NB4 (cell line): ENCODE data around the gene CPHXL2.

Experiments used
- DNase-seq: peaks from one replicate; pipeline ENCODE4 v3.0.0; 2010; ENCODE audit warnings: low read depth
- H3K4me3 ChIP-seq: one replicate; pipeline ENCODE4 v1.5.1; 2011; ENCODE audit warnings: mild to moderate bottlenecking, low read depth, low read length, moderate library complexity
- MYC ChIP-seq: IDR thresholded peaks from 2 replicates; pipeline ENCODE4 v1.6.1; 2011; ENCODE audit warnings: low read depth, low read length
- POLR2A ChIP-seq: IDR thresholded peaks from 2 replicates; pipeline ENCODE4 v1.6.1; 2011; ENCODE audit warnings: mild to moderate bottlenecking; ENCODE audit not compliant: insufficient read length; ENCODE audit errors: extremely low read depth
- TF ChIP-seq, protein P1 (sequence below): IDR thresholded peaks from one replicate; pipeline ENCODE4 v1.5.1; 2012; ENCODE audit warnings: low read depth, low read length
- TF ChIP-seq, protein P2 (sequence below): IDR thresholded peaks from 2 replicates; pipeline ENCODE4 v1.6.1; 2011; ENCODE audit warnings: low read depth, low read length

The CPHXL2 gene

DNA sequence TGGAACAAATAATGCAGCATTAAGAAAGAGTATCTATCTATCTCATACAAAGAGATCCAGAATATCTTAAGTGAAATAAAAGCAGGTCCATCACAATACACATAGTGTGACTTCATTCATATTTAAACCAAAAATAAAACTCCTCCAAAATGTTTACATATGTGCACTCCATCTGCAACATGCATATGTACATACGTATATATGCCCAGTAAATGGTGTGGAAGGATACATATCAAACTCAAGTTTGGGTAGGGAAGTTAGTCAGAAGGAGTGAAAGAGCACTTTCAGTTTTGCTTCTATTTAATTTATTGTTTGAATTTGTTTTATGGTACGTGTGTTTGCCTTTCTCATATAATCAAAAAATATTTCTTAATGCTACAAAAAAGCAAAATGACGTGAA is 41.8 kb downstream of the CPHXL2 start:
- no peak for DNase-seq
- TF ChIP-seq POLR2A (no peak), MYC (no peak)
- TF ChIP-seq, protein P1, sequence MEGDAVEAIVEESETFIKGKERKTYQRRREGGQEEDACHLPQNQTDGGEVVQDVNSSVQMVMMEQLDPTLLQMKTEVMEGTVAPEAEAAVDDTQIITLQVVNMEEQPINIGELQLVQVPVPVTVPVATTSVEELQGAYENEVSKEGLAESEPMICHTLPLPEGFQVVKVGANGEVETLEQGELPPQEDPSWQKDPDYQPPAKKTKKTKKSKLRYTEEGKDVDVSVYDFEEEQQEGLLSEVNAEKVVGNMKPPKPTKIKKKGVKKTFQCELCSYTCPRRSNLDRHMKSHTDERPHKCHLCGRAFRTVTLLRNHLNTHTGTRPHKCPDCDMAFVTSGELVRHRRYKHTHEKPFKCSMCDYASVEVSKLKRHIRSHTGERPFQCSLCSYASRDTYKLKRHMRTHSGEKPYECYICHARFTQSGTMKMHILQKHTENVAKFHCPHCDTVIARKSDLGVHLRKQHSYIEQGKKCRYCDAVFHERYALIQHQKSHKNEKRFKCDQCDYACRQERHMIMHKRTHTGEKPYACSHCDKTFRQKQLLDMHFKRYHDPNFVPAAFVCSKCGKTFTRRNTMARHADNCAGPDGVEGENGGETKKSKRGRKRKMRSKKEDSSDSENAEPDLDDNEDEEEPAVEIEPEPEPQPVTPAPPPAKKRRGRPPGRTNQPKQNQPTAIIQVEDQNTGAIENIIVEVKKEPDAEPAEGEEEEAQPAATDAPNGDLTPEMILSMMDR = no peak
- TF ChIP-seq, protein P2, sequence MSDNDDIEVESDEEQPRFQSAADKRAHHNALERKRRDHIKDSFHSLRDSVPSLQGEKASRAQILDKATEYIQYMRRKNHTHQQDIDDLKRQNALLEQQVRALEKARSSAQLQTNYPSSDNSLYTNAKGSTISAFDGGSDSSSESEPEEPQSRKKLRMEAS = no peak
- H3K4me3 ChIP-seq = no peak overlapping the region

DNA sequence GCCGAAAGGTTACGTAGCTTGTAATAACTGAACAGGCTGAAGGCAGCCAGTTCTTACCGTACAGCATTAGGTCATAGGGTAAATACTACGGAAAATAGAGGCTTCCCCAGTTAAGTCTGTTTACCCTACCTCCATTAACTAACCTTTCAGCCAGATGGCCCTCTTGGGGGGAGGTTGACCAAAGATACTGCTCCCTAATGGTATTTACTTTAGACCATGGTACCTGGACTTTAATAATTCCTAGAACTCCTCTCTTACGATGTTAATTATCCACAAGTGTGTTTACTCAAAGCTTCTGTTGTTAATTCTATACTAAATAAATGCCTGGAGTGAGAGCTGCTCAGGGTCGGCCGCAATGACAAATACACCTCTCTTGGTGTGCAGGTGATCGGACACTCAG is 44.0 kb downstream of the CPHXL2 start:
- H3K4me3 ChIP-seq = no peak overlapping the region
- no peak for DNase-seq

DNA sequence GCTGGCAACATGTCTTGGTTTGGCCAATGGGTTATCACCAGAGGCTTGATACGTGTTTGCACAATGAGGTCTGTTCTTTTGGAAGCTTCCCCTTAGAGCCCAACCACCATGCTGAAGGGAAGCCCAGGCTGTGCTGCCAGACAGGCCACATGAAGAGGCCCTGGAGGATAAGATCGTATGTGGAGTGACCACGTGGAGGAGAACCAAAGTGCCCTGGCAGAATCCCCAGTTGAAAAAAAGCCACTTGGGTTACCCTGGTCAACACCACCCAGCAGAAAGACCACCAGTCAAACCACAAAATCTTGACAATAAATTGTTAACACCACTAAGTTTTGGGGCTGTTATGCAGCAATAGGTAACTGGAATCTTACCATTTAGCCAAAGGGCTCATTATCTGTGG is 46.8 kb downstream of the CPHXL2 start:
- TF ChIP-seq, protein P1 = no peak
- no peak for TF ChIP-seq POLR2A
- TF ChIP-seq, protein P2 = no peak
- TF ChIP-seq MYC = no peak

More for the DNA sequence above, 44.0 kb downstream of the CPHXL2 start:
- no peak for TF ChIP-seq POLR2A
- no peak for TF ChIP-seq MYC
- TF ChIP-seq, protein P1 = no peak
- TF ChIP-seq, protein P2 = no peak

DNA sequence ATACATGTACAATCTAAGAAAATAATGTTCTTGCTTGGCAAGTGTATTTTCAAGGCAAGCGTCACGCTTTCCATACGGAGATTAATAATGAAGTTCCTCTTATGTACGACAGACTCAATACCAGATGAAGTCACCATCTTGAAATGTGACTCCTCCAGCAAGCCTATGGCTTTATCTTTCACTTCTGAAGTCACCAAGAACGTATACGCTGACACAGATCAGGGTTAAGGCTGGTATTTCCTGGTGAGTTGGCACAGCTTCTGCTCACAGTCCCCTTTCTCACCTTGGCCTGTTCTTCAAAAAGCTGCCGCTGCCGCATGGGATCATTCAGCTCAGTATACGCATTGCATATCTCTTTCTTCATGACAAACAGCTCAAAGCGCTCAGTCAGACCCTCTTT is 47.7 kb downstream of the CPHXL2 start:
- TF ChIP-seq POLR2A (no peak), MYC (no peak)
- TF ChIP-seq, protein P2 = no peak
- TF ChIP-seq, protein P1 = no peak
- no peak overlapping the region for H3K4me3 ChIP-seq
- no peak for DNase-seq

More for the DNA sequence above, 46.8 kb downstream of the CPHXL2 start:
- H3K4me3 ChIP-seq = no peak overlapping the region
- no peak for DNase-seq

DNA sequence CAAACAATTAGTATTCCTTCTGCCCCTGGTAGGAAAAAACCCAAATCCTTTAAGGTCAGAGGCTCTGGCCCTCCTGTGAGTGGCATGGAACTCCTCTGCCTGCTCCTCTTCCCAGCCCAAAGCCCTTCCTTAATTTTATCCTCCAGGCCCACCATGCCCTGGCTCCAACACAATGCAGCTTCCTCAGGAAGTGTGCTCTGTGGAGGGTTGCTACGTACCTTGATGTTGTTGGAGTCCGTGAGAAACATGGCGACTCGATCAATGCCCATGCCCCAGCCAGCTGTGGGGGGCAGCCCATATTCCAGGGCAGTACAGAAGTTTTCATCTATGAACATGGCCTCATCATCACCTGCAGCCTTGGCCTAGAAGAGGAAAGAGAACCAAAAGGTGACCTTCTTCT is 48.5 kb downstream of the CPHXL2 start:
- no peak overlapping the region for H3K4me3 ChIP-seq
- DNase-seq = no peak
- no peak for TF ChIP-seq POLR2A
- TF ChIP-seq, protein P1 = no peak

DNA sequence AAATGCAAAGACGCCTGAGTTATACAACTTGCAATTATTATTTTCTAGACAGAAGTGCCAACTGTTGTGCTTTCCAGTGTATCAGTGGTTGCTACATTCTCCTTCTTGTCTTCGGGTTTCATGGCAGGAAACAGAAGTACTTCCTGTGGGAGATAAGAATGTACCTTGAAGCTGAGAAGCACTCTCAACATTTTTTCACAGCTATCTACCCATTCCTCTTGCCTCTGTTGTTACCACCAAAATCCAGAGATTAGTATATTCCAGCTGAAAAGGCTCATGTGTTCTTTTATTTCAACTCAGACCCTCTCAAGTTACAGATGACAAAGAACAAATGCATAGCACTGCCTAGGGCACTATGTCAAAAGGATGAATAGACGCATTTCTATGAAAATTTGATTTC is 49.0 kb downstream of the CPHXL2 start:
- H3K4me3 ChIP-seq = no peak overlapping the region
- TF ChIP-seq POLR2A (no peak), MYC (no peak)
- TF ChIP-seq, protein P2 = no peak
- TF ChIP-seq, protein P1 = no peak
- no peak for DNase-seq
